ENCODE results near the gene PDK4.

The PDK4 gene

DNA sequence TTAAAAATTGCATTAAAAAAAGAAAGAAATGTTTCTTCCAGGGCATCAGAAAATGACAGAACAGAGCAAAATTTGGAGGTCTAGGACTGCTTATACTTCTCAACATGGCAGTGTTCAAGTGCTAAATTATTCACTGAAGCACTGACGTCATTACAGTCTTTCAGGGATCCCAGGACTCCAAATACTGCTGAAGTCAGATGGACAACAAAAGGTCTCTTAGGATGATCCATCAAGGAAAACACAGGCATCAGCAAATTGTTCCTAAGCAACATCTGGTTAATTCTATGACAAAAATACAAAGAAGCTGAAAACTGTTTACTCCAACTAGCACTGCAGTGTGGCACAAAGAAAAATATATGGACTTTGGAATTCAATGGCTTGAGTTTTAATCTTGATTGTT, 52.1 kb downstream of the PDK4 start:
- DNase-seq (ENCODE audit: low read depth) = no peak
- TF ChIP-seq, protein P1, sequence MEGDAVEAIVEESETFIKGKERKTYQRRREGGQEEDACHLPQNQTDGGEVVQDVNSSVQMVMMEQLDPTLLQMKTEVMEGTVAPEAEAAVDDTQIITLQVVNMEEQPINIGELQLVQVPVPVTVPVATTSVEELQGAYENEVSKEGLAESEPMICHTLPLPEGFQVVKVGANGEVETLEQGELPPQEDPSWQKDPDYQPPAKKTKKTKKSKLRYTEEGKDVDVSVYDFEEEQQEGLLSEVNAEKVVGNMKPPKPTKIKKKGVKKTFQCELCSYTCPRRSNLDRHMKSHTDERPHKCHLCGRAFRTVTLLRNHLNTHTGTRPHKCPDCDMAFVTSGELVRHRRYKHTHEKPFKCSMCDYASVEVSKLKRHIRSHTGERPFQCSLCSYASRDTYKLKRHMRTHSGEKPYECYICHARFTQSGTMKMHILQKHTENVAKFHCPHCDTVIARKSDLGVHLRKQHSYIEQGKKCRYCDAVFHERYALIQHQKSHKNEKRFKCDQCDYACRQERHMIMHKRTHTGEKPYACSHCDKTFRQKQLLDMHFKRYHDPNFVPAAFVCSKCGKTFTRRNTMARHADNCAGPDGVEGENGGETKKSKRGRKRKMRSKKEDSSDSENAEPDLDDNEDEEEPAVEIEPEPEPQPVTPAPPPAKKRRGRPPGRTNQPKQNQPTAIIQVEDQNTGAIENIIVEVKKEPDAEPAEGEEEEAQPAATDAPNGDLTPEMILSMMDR (IDR thresholded peaks at IDR 0.05; ENCODE audit: insufficient read depth, low read depth, low read length, missing control alignments) = no peak
- no peak overlapping the region for H3K4me3 ChIP-seq (ENCODE audit: low read depth, low read length)

- no peak overlapping the region for H3K4me3 ChIP-seq (ENCODE audit: low read depth, low read length)
- TF ChIP-seq, protein P1 (IDR thresholded peaks at IDR 0.05; ENCODE audit: insufficient read depth, low read depth, low read length, missing control alignments) = no peak
- DNase-seq (ENCODE audit: low read depth) = no peak
Observed at GRCh38 chr7:95543312-95543711, 53.0 kb downstream of the PDK4 start.

GRCh38 chr7:95540366-95540765, 56.0 kb downstream of the PDK4 start:
- TF ChIP-seq, protein P1 (IDR thresholded peaks at IDR 0.05; ENCODE audit: insufficient read depth, low read depth, low read length, missing control alignments) = no peak
- H3K4me3 ChIP-seq (ENCODE audit: low read depth, low read length) = no peak overlapping the region
- DNase-seq (ENCODE audit: low read depth) = no peak

DNA sequence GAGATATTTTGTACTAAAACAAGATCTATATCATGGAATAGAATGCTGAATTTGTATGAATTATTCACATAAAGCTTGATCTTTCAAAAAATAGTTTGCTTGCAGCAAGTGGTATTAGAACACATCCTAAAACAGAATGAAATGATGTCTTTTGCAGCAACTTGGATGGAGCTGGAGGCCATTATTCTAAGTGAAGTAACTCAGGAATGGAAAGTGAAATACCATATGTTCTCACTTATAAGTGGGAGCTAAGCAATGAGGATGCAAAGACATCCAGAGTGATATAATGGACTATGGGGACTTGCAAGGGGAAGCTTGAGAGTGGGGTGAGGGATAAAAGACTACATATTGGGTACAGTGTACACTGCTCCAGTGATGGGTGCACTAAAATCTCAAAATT, 56.9 kb downstream of the PDK4 start:
- TF ChIP-seq, protein P1 (IDR thresholded peaks at IDR 0.05; ENCODE audit: insufficient read depth, low read depth, low read length, missing control alignments) = no peak
- no peak for DNase-seq (ENCODE audit: low read depth)
- H3K4me3 ChIP-seq (ENCODE audit: low read depth, low read length) = no peak overlapping the region

DNA sequence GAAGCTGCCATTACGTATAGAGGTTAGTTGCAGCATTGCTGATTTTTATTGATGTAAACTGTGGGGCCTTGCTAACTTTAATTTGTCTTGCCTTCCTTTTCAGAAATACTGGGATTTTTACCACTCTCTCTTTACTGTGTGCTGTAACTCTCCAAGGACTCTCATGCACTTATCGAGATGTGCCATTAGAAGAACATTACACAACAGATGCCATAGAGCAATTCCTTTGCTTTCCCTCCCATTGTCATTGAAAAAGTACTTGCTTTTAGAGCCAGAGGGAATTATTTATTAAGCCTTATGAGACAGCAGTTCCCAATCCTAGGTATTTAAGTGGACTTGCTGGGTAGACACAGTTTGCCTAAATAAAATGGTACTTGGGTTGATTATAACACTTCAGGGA, 58.8 kb downstream of the PDK4 start:
- DNase-seq (ENCODE audit: low read depth) = no peak
- no peak overlapping the region for H3K4me3 ChIP-seq (ENCODE audit: low read depth, low read length)
- TF ChIP-seq, protein P1 (IDR thresholded peaks at IDR 0.05; ENCODE audit: insufficient read depth, low read depth, low read length, missing control alignments) = no peak

- H3K4me3 ChIP-seq (ENCODE audit: low read depth, low read length) = no peak overlapping the region
- no peak for DNase-seq (ENCODE audit: low read depth)
Observed at GRCh38 chr7:95536656-95537311, 59.5 kb downstream of the PDK4 start.

More at GRCh38 chr7:95536656-95537311, 59.5 kb downstream of the PDK4 start:
- TF ChIP-seq, protein P1 (IDR thresholded peaks at IDR 0.05; ENCODE audit: insufficient read depth, low read depth, low read length, missing control alignments) = no peak

Data from GM12865 (cell line).